ENCODE results near the gene P2RY6.

GRCh38 chr11:73246303-73246702, 25.8 kb upstream of the P2RY6 start:
- TF ChIP-seq CTCF (conservative IDR thresholded peaks at IDR 0.05) (no peak), ZFX (IDR thresholded peaks at IDR 0.05) (no peak)
